Astrocyte (in vitro differentiated cells and primary cell): Measurements from ENCODE around the gene GPI. TPM values are rescaled to one million over a fixed set of nuclear protein-coding genes. Genes with fewer than 3 reads are reported as not detected.

Source experiments
- DNase-seq: peaks from one replicate; pipeline ENCODE4 v3.0.0-alpha.2; 2010; ENCODE audit warnings: low read depth
- FAIRE-seq: peaks from 2 replicates; lab custom pipeline; 2011; peaks lifted over from hg19 to GRCh38; lab: Jason Lieb, UNC
- H2AFZ ChIP-seq: 2 replicates; pipeline ENCODE4 v1.6.0; 2012; ENCODE audit warnings: low read depth, low read length, inconsistent platforms
- H3K27ac ChIP-seq: 2 replicates; pipeline ENCODE4 v1.5.1; 2011; ENCODE audit warnings: low read depth, low read length, inconsistent platforms
- H3K27me3 ChIP-seq: 2 replicates; pipeline ENCODE4 v1.6.0; 2011; ENCODE audit warnings: low read length, inconsistent platforms; ENCODE audit not compliant: insufficient read depth
- H3K36me3 ChIP-seq: 2 replicates; pipeline ENCODE4 v1.5.1; 2011; ENCODE audit warnings: low read length, inconsistent platforms; ENCODE audit not compliant: insufficient read depth
- H3K4me1 ChIP-seq: 2 replicates; pipeline ENCODE4 v1.5.1; 2011; ENCODE audit warnings: low read length, inconsistent platforms; ENCODE audit not compliant: insufficient read depth
- H3K4me2 ChIP-seq: 2 replicates; pipeline ENCODE4 v1.6.0; 2012; ENCODE audit warnings: low read length, inconsistent platforms
- H3K4me3 ChIP-seq: 2 replicates; pipeline ENCODE4 v1.5.1; 2011; ENCODE audit warnings: low read depth, mild to moderate bottlenecking, low read length, inconsistent platforms; ENCODE audit not compliant: insufficient read depth
- H3K79me2 ChIP-seq: 2 replicates; pipeline ENCODE4 v1.6.0; 2012; ENCODE audit warnings: mild to moderate bottlenecking, low read length, inconsistent platforms; ENCODE audit not compliant: insufficient read depth
- H3K9ac ChIP-seq: 2 replicates; pipeline ENCODE4 v1.6.0; 2012; ENCODE audit warnings: mild to moderate bottlenecking, low read length, inconsistent platforms
- H3K9me3 ChIP-seq: 2 replicates; pipeline ENCODE4 v1.5.1; 2012; ENCODE audit warnings: low read depth, mild to moderate bottlenecking, low read length, inconsistent platforms; ENCODE audit not compliant: insufficient read depth
- H4K20me1 ChIP-seq: 2 replicates; pipeline ENCODE4 v1.6.0; 2012; ENCODE audit warnings: low read length, inconsistent platforms; ENCODE audit not compliant: insufficient read depth
- H3K27ac Mint-ChIP-seq: one replicate; pipeline ENCODE4 v1.8.0; 2021; ENCODE audit warnings: mild to moderate bottlenecking, mixed read lengths; ENCODE audit not compliant: unreplicated experiment
- H3K27me3 Mint-ChIP-seq: one replicate; pipeline ENCODE4 v1.8.0; 2021; ENCODE audit warnings: low read depth, mixed read lengths; ENCODE audit not compliant: unreplicated experiment
- H3K36me3 Mint-ChIP-seq: one replicate; pipeline ENCODE4 v1.8.0; 2021; ENCODE audit warnings: low read depth, mixed read lengths; ENCODE audit not compliant: unreplicated experiment
- H3K4me1 Mint-ChIP-seq: one replicate; pipeline ENCODE4 v1.8.0; 2021; ENCODE audit warnings: low read depth, mixed read lengths; ENCODE audit not compliant: unreplicated experiment
- H3K4me3 Mint-ChIP-seq: one replicate; pipeline ENCODE4 v1.8.0; 2021; ENCODE audit warnings: mild to moderate bottlenecking, moderate library complexity, mixed read lengths; ENCODE audit not compliant: unreplicated experiment
- H3K9me3 Mint-ChIP-seq: one replicate; pipeline ENCODE4 v1.8.0; 2021; ENCODE audit warnings: mild to moderate bottlenecking, mixed read lengths; ENCODE audit not compliant: unreplicated experiment
- CTCF ChIP-seq: IDR thresholded peaks from 2 replicates; pipeline ENCODE4 v1.5.1; 2011; ENCODE audit warnings: low read depth, mild to moderate bottlenecking, inconsistent platforms, low read length, moderate library complexity; ENCODE audit not compliant: insufficient read depth
- EZH2 ChIP-seq: IDR thresholded peaks from 2 replicates; pipeline ENCODE4 v1.6.1; 2012; ENCODE audit warnings: mild to moderate bottlenecking, low read length, inconsistent platforms; ENCODE audit not compliant: insufficient read depth
- total RNA-seq: library from RNA; stranded (reverse); gene quantifications from 2 replicates; pipeline ENCODE4 v1.2.1, GENCODE V29; 2021

Gene GPI
- total RNA-seq, 1 donor from 2014 or later: 249 TPM

- Mint-ChIP-seq H3K27ac (peak overlapping the region; percentile 97), H3K36me3 (peaks cover 4% of the 10 kb centered on the region), H3K27me3 (no peaks in the 10 kb centered on the region), H3K4me3 (peak overlapping the region; percentile 98), H3K4me1 (peaks cover 13% of the 10 kb centered on the region), H3K9me3 (no peaks in the 10 kb centered on the region)
- Histone ChIP-seq H3K4me3 (peak overlapping the region; percentile 87), H2AFZ (peak overlapping the region; percentile 74), H3K36me3 (peaks cover 8% of the 10 kb centered on the region), H3K4me2 (peak overlapping the region; percentile 91), H3K27me3 (no peaks in the 10 kb centered on the region), H3K9me3 (no peaks in the 10 kb centered on the region), H3K79me2 (peaks cover 58% of the 10 kb centered on the region), H3K4me1 (peaks cover 8% of the 10 kb centered on the region), H3K27ac (peak overlapping the region; percentile 72), H3K9ac (peak overlapping the region; percentile 88), H4K20me1 (peaks cover 51% of the 10 kb centered on the region)
- TF ChIP-seq EZH2 (no peak), CTCF (no peak)
- FAIRE-seq: no peak
- peak; percentile 8 for DNase-seq
Observed at GRCh38 chr19:34428549-34429285, 63.7 kb downstream of the GPI start.

GRCh38 chr19:34429553-34429952, 64.6 kb downstream of the GPI start:
- Histone ChIP-seq H3K9ac (peak overlapping the region; percentile 88), H2AFZ (no peak overlapping the region), H3K27ac (no peak overlapping the region), H3K79me2 (peaks cover 66% of the 10 kb centered on the region), H3K27me3 (no peaks in the 10 kb centered on the region), H3K9me3 (no peaks in the 10 kb centered on the region), H3K4me3 (peak overlapping the region; percentile 87), H4K20me1 (peaks cover 59% of the 10 kb centered on the region), H3K4me2 (peak overlapping the region; percentile 91), H3K36me3 (peaks cover 8% of the 10 kb centered on the region), H3K4me1 (peaks cover 8% of the 10 kb centered on the region)
- DNase-seq (no peak), FAIRE-seq (no peak)
- H3K4me3 Mint-ChIP-seq: peak overlapping the region; percentile 98
- no peaks in the 10 kb centered on the region for H3K9me3 Mint-ChIP-seq
- no peak overlapping the region for H3K27ac Mint-ChIP-seq
- peaks cover 3% of the 10 kb centered on the region for H3K36me3 Mint-ChIP-seq
- H3K4me1 Mint-ChIP-seq: peaks cover 13% of the 10 kb centered on the region
- TF ChIP-seq CTCF (no peak), EZH2 (no peak)
- H3K27me3 Mint-ChIP-seq: no peaks in the 10 kb centered on the region
